WTC11 (cell line): ENCODE data around the gene SLC22A31. TPM values are rescaled to one million over a fixed set of nuclear protein-coding genes. Genes with fewer than 3 reads are reported as not detected.
A peak's percentile ranks its signal among the peaks of the same experiment; 100 is the strongest.

Experiments
- ATAC-seq: fragments of 200-7000 bp; cut with Tn5 transposase; 2 replicates; pipeline ENCODE4 v1.10.0; 2021; ENCODE audit warnings: mild to moderate bottlenecking, moderate library complexity
- CTCF ChIA-PET: fragments of 300-600 bp; sonication (Branson Sonifier 250); formaldehyde crosslinking; loops from one replicate; lab custom pipeline; 2021; ENCODE audit warnings: antibody characterized with exemption; lab: Charles Lee
- POLR2A ChIA-PET: fragments of 350-600 bp; sonication (Branson Sonifier 250); formaldehyde crosslinking; loops from one replicate; lab custom pipeline; 2021; ENCODE audit warnings: antibody characterized with exemption; lab: Charles Lee
- DNase-seq: peaks from one replicate; pipeline ENCODE4 v3.0.0; 2021; ENCODE audit warnings: low spot score
- H3K27ac Mint-ChIP-seq: 2 replicates; pipeline ENCODE4 v1.8.0; 2021; ENCODE audit warnings: mixed read lengths
- H3K27me3 Mint-ChIP-seq: 2 replicates; pipeline ENCODE4 v1.8.0; 2021; ENCODE audit warnings: low read depth, mild to moderate bottlenecking, moderate library complexity, mixed read lengths
- H3K36me3 Mint-ChIP-seq: 2 replicates; pipeline ENCODE4 v1.8.0; 2021; ENCODE audit warnings: mixed read lengths
- H3K4me1 Mint-ChIP-seq: 2 replicates; pipeline ENCODE4 v1.8.0; 2022; ENCODE audit warnings: mixed read lengths
- H3K4me3 Mint-ChIP-seq: 2 replicates; pipeline ENCODE4 v1.8.0; 2021; ENCODE audit warnings: mild to moderate bottlenecking, moderate library complexity, mixed read lengths
- H3K9me3 Mint-ChIP-seq: 2 replicates; pipeline ENCODE4 v1.8.0; 2021; ENCODE audit warnings: mixed read lengths
- AFF4 ChIP-seq: sonication (generic); formaldehyde crosslinking; IDR thresholded peaks from 2 replicates; pipeline ENCODE4 v1.8.1; 2023; ENCODE audit warnings: mild to moderate bottlenecking, missing genetic modification reagents, borderline replicate concordance
- ARID4B ChIP-seq: sonication (generic); formaldehyde crosslinking; IDR thresholded peaks from 2 replicates; pipeline ENCODE4 v1.8.0; 2023; ENCODE audit warnings: missing genetic modification reagents, mild to moderate bottlenecking, borderline replicate concordance
- ATF1 ChIP-seq: sonication (generic); formaldehyde crosslinking; IDR thresholded peaks from 2 replicates; pipeline ENCODE4 v1.8.1; 2023; ENCODE audit warnings: mild to moderate bottlenecking, moderate library complexity, missing genetic modification reagents
- CDX4 ChIP-seq: fragments of 250-450 bp; sonication (Bioruptor Pico); IDR thresholded peaks from 2 replicates; pipeline ENCODE4 v1.9.0; 2021; ENCODE audit warnings: moderate library complexity, mild to moderate bottlenecking, inconsistent platforms, borderline replicate concordance
- E2F1 ChIP-seq: sonication (generic); formaldehyde crosslinking; IDR thresholded peaks from 2 replicates; pipeline ENCODE4 v1.8.0; 2022; ENCODE audit warnings: mild to moderate bottlenecking, missing genetic modification reagents
- ELF4 ChIP-seq: sonication (generic); formaldehyde crosslinking; IDR thresholded peaks from 2 replicates; pipeline ENCODE4 v1.8.1; 2022; ENCODE audit warnings: low read depth, mild to moderate bottlenecking, moderate library complexity, missing genetic modification reagents
- HMGA2 ChIP-seq: fragments of 250-450 bp; sonication (Bioruptor Pico); IDR thresholded peaks from 2 replicates; pipeline ENCODE4 v1.4.0; 2021; ENCODE audit warnings: mild to moderate bottlenecking, moderate library complexity
- NFE2L1 ChIP-seq: sonication (generic); formaldehyde crosslinking; IDR thresholded peaks from 2 replicates; pipeline ENCODE4 v1.8.1; 2023; ENCODE audit warnings: missing genetic modification reagents
- PREB ChIP-seq: sonication (generic); formaldehyde crosslinking; IDR thresholded peaks from 2 replicates; pipeline ENCODE4 v1.8.1; 2022; ENCODE audit warnings: mild to moderate bottlenecking, missing genetic modification reagents, moderate library complexity, borderline replicate concordance
- SP1 ChIP-seq: sonication (generic); formaldehyde crosslinking; conservative IDR thresholded peaks from 2 replicates; pipeline ENCODE4 v1.8.1; 2022; ENCODE audit warnings: missing genetic modification reagents
- TEAD1 ChIP-seq: sonication (generic); formaldehyde crosslinking; IDR thresholded peaks from 2 replicates; pipeline ENCODE4 v1.8.0; 2022; ENCODE audit warnings: mild to moderate bottlenecking, missing genetic modification reagents
- ZNF219 ChIP-seq: sonication (generic); formaldehyde crosslinking; IDR thresholded peaks from 2 replicates; pipeline ENCODE4 v1.8.0; 2023; ENCODE audit warnings: missing genetic modification reagents, mild to moderate bottlenecking, borderline replicate concordance
- ZNF263 ChIP-seq: sonication (generic); formaldehyde crosslinking; IDR thresholded peaks from 2 replicates; pipeline ENCODE4 v1.8.1; 2022; ENCODE audit warnings: low read depth, mild to moderate bottlenecking, moderate library complexity, missing genetic modification reagents
- ZSCAN18 ChIP-seq: fragments of 250-450 bp; sonication (Bioruptor Pico); IDR thresholded peaks from 2 replicates; pipeline ENCODE4 v2.1.2; 2022; ENCODE audit warnings: mild to moderate bottlenecking, moderate library complexity
- total RNA-seq: library from RNA; stranded (reverse); gene quantifications from 3 replicates; pipeline ENCODE4 v1.2.3, GENCODE V29; 2021

SLC22A31 gene
- total RNA-seq, 1 experiment from 2014 or later = 12.1 TPM

- DNase-seq = no peak
- H3K4me3 Mint-ChIP-seq = no peak overlapping the region
- H3K36me3 Mint-ChIP-seq = no peaks in the 10 kb centered on the region
- peaks cover 4% of the 10 kb centered on the region for H3K27me3 Mint-ChIP-seq
- no peak for ATAC-seq
- H3K4me1 Mint-ChIP-seq = no peaks in the 10 kb centered on the region
- POLR2A ChIA-PET = no interaction called here
- no peak overlapping the region for H3K27ac Mint-ChIP-seq
- no peaks in the 10 kb centered on the region for H3K9me3 Mint-ChIP-seq
- TF ChIP-seq CDX4 (CRISPR knock-in tag) = no peak
- no peak for TF ChIP-seq ELF4
- no peak for TF ChIP-seq PREB
- no peak for TF ChIP-seq ZSCAN18 (CRISPR knock-in tag)
- TF ChIP-seq ZNF263 (CRISPR knock-in tag) = no peak
- no peak for TF ChIP-seq ZNF219 (CRISPR knock-in tag)
- no peak for TF ChIP-seq NFE2L1 (CRISPR knock-in tag)
- TF ChIP-seq HMGA2 (CRISPR knock-in tag) = no peak
- CTCF ChIA-PET = interaction anchor here (1.2 to 2.0 kb wide), 2 partner anchors 27 to 457 kb away, joined by 4 to 6 read pairs; no protein-coding TSS in a partner anchor
These were observed 5.7 kb downstream of the SLC22A31 start for GRCh38 chr16:89194340-89195311.

GRCh38 chr16:89193576-89194293 is 6.6 kb downstream of the SLC22A31 start:
- Mint-ChIP-seq H3K36me3 (no peaks in the 10 kb centered on the region), H3K27me3 (peaks cover 3% of the 10 kb centered on the region), H3K27ac (no peak overlapping the region), H3K4me1 (no peaks in the 10 kb centered on the region), H3K9me3 (no peaks in the 10 kb centered on the region), H3K4me3 (no peak overlapping the region)
- CTCF ChIA-PET = interaction anchor here (1.2 to 2.4 kb wide), 7 partner anchors 20 to 456 kb away, joined by 4 to 21 read pairs (median 9); partner anchors contain the start of gene CDH15
- no peak for TF ChIP-seq AFF4 (CRISPR knock-in tag)
- TF ChIP-seq E2F1 (CRISPR knock-in tag) = no peak
- TF ChIP-seq SP1 (CRISPR knock-in tag) = no peak
- no peak for TF ChIP-seq ARID4B (CRISPR knock-in tag)
- TF ChIP-seq TEAD1 (CRISPR knock-in tag) = no peak
- no peak for TF ChIP-seq ELF4
- TF ChIP-seq ATF1 (CRISPR knock-in tag) = no peak
- POLR2A ChIA-PET = interaction anchor here (0.5 to 1.2 kb wide), 2 partner anchors 11 to 23 kb away, joined by 3 to 6 read pairs; partner anchors contain the start of gene CDH15
- peak; percentile 3 for ATAC-seq
- no peak for DNase-seq
